Measurements from ENCODE around the gene SPDL1.

The SPDL1 gene, protein sequence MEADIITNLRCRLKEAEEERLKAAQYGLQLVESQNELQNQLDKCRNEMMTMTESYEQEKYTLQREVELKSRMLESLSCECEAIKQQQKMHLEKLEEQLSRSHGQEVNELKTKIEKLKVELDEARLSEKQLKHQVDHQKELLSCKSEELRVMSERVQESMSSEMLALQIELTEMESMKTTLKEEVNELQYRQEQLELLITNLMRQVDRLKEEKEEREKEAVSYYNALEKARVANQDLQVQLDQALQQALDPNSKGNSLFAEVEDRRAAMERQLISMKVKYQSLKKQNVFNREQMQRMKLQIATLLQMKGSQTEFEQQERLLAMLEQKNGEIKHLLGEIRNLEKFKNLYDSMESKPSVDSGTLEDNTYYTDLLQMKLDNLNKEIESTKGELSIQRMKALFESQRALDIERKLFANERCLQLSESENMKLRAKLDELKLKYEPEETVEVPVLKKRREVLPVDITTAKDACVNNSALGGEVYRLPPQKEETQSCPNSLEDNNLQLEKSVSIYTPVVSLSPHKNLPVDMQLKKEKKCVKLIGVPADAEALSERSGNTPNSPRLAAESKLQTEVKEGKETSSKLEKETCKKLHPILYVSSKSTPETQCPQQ

DNA sequence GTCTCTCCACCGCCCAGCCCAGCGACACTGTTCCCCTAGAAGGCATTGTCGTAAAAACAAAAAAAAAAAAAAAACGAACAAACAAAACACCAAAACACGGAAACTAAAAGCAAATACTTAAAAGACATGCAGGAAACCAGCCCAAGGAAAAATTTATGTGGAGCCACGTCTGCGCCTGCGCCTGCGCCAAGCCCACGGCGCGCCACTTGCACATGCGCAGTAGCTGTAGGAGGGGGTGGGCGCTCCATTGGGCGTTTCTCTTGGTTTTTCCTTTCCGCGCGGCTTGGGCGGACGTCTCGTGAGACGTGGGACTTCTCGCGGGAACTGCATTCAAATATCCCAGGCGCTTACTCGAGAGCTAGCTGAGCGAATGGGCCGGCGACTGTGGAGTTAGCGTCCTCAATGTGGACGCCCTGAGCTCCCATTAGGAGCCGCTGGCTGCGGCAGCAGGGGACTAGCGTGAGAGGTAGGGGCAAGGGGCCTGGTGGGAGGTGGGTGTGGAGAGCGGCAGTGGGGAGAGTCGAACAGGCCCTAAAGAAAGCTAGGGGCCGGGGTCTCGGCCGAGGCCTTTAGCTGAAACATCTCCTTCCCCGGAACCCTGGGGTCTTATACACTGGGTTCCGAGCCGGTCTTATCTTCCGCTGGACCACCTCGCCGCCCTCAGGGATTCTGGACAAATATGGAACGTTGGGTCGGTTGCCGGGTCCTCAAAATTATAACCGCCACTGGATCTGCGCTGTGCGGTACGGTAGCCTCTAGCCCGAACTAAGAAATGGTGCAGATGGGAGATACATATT lies at the start of gene SPDL1:
Gene SPDL1 (plus strand): TSS at position 350 of the 797 bp plus-strand sequence. CDS start 4,644 bp downstream, outside the sequence.
- peak; percentile 97 for DNase-seq (ENCODE audit: low spot score)

DNA sequence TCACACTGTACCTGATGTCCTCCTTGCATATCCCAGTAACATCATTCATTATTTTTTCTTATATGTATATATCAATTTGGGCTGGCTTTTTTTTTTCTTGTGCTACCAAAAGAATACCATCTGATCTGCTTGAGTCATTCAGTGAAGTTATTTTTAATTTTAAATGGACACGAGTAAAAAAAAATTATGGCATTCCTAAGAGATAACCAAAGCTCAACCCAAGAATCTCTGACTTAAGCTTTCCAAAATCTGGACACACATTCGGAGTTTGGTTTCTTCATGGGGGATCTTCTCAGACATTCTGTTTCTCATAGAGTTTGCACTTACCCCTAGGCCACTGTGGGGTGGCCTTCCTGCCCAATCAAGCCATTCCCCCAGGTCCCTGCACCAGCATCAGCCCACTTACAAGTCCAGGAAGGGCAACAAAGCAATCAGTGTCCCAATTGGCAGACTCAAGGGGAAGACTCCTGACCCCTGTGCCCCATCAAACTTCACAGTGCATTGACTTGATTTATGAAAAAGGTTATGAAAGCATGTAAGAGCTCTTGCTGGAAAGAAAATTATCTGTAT lies 49.2 kb upstream of the SPDL1 start:
- DNase-seq (ENCODE audit: low spot score) = no peak

DNA sequence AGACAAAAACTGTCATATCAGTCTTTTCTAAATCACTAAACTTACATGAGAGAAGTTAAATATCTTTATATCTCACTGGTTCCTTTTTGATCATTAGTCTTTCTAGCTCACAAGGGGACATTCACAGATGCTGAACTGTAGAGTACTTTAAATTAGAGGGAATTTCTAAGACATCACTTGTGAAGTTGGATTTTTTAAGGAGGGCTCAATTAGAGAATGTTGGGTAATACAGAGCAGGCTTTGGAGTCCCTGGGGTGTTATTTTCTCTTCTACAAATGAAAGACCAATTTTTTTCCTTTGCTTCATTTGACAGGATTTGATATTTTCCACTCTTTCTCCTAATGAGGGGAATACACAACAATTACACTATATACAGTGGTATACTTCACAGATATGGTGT lies 48.6 kb upstream of the SPDL1 start:
- DNase-seq (ENCODE audit: low spot score) = no peak

DNA sequence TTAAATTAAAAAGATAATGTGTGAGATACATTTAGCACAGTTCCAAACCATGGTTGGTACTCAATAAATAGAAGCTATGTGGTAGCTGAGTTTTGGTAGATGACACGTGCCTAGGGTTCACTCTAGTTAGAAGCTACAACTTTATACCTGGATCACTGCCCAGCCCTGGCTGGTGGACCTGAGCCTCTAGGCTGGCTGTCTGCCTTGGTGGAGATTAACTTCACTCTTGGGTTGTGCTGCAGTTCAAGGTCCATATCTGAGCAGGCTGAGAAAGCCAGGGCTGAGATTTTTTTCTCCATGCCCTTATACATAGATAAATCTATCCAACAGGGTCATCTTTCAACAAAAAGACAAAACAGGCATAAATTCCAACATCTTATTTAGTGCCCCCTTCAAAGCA lies 44.6 kb upstream of the SPDL1 start:
- DNase-seq (ENCODE audit: low spot score) = no peak

DNA sequence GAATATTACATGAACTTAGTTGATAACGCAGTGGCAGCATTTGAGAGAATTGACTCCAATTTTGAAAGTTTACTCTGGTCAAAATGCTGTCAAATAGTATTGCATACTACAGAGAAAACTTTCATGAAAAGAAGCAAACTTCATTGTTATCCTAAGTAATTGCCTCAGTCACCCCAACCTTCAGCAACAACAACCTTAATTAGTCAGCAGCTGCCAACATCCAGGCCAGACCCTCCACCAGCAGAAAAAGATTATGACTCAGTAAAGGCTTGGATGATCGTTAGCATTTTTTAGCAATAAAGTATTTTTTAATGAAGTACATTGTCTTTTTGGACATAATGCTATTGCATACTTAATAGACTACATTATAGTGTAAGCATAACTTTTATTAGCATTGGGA lies 40.8 kb upstream of the SPDL1 start:
- no peak for DNase-seq (ENCODE audit: low spot score)

DNA sequence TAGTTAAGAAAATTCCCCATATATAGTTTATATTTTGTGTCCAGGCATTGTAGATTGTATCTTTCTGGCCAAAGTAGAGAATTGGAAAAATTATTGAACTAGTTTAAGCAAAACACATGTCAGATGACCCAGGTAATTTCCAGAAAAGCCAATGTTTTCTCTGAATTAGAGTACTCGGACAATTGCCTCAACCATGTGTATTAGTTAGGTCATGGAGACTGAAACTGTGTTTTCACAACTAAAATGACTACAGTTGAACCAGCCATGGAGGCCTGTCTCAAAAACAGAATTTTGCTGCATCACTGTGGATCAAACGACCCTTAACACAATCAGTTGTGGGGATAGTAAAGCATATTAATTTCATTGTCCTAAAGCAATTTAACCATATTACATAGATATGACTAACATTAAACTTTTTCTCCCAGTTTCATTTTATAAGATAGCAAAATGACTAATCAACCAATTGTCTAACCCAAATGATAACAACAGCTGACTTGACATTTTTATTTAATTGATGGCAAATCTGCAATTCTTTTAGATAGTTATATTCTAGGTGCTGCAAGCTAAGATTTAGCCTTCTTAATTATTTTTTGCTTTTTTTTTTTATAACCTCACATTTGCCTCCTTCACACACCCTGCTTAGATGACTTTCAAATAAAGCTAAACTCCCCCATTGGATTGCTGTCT lies 39.2 kb upstream of the SPDL1 start:
- DNase-seq (ENCODE audit: low spot score) = no peak

DNA sequence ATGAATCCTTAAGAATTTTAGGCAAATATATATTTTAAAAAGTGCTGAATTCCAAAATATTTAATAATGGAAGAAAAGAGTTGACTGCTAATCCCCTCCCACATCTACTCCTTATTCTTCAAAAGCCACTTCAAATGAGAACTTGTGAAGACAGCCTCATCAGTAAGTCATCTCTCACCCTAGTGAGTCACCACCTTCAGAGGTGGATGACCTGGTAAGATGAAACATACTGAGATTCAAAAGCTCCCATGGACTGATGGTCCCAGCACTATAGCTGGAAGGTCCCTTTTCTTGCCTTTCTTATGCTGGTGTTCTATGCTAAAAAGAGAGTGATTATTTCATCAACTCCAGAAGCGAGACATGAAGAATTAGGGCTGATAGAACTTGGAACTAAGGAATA lies 37.8 kb upstream of the SPDL1 start:
- peak; percentile 72 for DNase-seq (ENCODE audit: low spot score)

DNA sequence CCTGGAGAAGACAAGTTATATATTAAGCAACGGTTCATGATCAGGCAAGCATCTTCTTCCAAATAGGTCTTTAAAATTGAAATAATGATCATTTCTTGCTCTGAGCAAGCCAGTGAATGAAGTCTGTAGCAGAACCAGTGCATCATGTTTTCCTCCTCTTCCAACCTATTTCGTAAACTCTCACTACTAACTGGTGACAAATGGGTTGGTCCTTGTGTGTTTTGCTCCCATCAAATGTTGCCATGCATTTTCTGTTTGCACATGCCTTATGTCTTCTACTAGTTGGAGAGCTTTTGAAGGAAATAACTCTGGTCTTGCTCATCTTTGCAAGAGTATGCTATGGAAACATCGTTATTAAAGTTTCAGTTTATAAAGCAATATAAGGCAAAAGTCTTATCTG lies 37.2 kb upstream of the SPDL1 start:
- DNase-seq (ENCODE audit: low spot score) = no peak

DNA sequence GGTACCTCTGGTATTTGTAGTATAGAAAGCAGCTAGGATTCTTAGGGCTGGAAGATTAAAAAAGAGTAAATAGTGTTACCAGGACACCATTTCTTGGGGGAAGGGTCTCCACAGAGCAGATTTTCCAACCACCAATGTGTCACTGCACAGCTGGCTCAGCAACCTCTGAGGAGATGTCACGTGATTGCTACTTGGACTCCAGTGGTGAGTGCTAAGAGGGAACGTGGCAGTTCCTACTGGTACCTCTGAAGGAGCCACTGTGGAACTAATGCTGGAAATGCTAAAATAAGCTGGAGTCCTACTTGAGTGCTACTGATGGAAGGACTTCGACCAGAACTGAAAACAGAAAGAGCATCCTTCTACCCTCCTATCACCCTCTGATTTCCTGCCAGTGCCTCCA lies 36.1 kb upstream of the SPDL1 start:
- DNase-seq (ENCODE audit: low spot score) = peak; percentile 17

DNA sequence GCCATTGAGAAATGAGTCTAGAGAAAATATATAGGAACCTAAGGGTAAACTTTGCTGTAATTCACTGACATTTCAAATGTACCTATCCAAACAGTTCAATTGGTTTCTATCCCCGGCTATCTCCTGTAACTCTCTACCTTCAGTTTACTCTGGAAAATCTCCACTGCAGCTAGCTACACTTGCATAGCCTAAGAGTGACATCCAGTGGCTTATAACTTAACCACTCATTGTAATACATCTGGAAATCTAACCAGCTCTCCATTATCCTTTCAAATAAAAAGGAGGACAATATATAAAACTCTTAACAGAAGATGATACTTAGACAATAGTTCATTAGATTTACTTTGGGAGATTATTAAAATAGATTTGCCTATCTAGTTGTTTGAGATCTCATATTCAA lies 35.3 kb upstream of the SPDL1 start:
- peak; percentile 50 for DNase-seq (ENCODE audit: low spot score)

DNA sequence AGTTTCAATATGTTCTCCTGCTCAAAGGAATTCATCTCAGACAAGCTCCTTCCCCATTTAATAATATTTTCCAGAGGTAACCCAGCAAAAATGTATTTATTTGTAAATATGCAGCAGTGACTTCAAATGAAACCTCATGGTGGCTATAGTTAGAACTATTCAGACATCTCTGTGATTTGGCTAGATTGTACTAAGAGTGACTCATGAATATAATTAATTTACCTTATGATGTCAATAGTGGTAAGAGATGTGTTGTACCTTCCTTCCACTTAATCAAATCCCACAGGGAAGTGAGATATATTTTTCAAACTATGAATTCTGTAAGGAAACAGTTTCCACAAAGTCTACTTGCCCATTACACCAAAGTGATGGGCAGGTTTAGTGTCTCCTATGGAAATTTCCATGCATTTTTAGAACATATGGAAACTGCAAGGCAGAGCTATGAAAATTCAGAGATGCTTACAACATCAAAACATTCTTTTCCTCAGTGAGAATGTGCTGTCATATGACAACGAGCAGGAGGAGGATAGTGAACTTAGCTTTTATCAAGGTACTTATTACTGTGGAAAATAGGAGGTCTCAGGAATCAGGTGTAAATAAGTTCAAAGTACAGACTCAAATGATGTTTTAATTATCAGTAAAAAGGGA lies 34.0 kb upstream of the SPDL1 start:
- DNase-seq (ENCODE audit: low spot score) = no peak

DNA sequence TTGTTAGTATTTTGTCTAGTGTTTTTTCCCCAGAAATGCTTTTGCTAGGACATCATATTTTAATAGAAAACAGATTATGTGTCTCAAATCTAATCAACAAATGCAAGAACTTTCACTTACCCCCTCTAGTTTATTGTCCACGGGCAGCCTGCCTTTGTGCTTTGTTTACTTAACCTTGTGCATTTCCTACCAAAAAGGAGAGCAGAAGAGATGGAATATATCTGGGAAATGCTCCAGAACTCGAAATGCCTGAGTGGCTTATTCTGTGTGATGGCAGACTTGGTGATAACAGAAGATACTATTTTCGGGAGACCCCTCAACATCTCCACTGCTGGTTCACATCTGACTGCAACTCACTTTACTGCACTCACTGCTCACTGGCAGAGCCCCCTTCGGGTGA lies 33.3 kb upstream of the SPDL1 start:
- DNase-seq (ENCODE audit: low spot score) = no peak

DNA sequence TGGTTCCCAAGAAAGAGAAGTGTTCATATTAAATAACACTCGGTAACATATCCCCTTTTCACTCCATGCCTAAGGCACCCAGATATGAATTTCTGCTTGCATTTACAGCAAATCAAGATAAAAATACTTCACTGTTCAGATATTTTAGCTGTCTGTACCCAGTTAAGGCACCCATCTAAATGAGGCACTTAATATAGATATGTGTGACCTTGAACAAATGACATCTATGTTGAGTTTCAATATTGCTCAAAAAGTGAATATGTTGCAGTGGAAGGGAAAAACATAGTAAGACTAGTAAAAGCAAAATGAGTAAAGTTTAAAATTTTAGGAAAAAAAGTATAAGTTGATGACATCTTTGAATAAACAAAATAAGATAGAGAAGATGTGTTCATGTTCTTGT lies 32.4 kb upstream of the SPDL1 start:
- no peak for DNase-seq (ENCODE audit: low spot score)

DNA sequence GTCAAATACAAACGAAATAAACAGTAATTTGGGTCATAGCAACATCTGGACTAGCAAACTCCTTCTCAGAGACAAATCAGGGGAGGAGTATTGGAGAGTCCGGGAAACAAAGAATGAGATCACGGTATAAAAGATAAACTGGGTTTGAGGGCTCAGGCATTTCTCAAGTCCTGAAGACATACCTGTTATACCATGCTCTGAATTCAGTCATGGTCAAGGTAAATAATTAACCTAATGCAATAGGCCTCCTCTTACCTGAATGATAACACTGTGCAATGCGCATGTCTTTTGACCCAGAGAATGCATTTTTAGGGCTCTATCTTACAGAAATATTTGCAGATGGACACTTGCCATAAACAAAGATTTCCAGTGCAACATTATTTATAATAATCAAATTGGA lies 31.9 kb upstream of the SPDL1 start:
- peak; percentile 32 for DNase-seq (ENCODE audit: low spot score)

DNA sequence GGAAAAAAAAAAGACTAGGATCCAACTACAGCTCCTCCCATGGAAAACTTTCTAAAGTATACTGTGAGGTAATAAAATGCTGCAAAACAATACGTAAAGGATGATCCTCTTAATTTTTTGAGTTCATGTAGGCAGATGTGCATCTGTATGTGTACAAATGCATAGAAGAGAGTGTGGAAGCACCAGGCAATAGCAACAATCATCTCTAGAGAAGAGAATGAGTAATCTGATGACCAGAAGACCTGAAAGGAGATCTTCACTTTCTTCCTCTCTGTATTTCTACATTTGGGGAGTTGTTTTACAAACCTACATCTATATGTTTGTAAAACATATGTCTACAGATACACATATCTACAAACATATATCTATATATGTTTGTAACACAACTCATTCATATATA lies 29.3 kb upstream of the SPDL1 start:
- DNase-seq (ENCODE audit: low spot score) = no peak

DNA sequence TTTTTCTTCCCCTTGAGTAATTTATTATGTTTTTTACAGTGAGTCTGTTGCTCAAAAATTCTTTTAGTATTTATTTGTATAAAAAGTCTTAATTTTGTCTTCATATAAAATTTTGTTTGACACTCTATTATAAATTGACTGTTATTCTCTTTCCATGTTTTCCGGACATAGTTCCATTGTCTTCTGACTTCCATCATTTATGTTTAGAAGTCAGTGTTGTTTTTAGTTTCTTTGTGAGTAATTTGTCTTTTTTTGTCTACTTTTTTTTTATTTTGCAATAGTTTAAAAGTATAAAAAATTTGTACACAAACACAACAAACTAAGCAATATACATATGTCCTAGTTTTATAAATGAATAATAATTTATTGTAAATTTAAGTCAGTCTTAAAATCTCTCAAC lies 25.7 kb upstream of the SPDL1 start:
- DNase-seq (ENCODE audit: low spot score) = no peak

DNA sequence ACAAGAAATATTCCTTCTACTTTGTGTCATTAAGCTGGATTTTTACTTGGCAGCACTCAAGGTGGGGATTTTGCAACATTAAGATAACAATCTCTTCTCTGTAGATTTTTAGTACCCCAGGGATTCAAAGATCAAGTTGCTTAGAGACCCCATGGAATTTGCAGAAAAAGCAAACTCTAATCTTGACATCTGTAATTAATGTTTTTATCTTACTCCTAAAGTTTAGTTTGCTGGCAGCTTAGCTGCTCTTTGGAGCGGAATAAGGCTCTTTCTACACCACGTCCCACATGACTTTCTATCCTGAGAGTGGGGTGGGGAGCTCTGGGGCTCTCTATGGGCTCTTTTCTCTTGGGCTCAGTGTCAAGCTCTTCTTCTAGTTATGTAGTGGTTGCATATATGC lies 21.7 kb upstream of the SPDL1 start:
- DNase-seq (ENCODE audit: low spot score) = no peak

DNA sequence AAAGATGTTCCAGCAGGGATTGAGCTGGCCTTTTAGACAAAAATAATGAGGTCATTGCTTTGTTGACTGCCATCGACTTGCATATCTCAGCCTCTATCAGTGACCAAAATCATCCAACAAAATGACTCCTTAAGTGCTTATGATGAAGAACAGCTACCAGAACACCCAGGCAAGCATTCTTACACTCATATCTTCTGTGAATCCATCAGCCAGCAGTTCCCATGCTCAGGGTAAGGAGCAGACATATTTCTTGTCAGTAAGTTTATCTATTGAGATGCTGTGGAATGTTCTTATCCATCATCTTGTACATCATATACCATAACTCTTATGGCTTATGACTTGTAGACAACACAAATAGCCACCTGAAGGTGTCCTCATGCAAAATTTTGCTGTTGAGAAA lies 20.2 kb upstream of the SPDL1 start:
- DNase-seq (ENCODE audit: low spot score) = no peak

DNA sequence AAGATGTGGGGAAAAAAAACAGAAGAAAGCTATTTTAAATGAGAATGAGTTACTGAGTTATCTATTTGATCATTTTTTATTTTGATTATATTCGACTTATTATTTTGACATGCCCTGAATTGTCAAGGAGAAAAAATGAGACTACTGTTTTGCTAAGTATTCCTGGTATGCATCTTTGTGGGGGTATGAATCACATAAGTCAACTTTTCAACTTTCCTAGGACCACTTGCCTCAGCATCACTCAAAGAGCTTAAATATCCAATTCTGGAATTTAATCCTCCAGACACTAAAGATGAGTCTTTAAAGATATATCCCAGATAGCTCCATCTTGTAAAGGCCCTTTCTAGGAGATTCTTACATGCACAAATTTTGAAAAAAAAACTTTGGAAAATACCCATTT lies 17.4 kb upstream of the SPDL1 start:
- no peak for DNase-seq (ENCODE audit: low spot score)

DNA sequence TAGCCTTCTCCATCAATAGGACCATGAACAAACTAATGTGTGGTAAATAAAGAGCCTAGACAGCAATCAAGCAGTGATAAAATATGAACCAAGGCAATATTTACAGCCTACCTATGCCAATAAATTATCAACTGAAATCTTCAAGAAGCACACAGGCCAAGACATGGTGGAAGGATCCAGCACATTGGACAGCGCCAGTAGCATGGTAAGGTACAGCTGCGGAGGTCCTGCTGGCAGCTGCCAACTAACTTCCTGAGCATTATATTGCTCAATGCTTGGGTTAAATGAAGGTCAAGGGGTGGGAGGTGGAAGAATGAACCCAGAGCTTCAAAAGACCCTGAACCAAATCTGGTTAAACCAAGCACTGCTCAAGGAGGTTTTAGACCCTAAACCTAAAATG lies 16.5 kb upstream of the SPDL1 start:
- no peak for DNase-seq (ENCODE audit: low spot score)

DNA sequence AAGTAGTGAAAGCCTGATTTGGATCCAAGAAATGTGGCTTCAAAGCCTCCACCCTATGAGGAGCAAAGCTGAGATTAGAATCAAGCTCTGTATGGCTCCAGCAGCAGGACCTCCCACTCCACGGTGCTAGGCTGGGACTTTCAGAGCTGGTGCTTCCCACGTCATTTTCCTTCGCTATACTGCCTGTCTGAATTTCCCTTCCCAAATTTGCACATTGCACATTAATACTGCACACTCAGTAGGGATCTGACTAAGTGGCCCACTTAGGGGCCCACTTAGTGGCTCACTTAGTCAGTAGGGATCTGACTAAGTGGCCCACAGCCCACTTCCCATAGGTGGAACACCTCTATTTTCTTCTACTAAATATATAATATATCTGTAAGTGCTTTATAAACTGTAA lies 14.1 kb upstream of the SPDL1 start:
- no peak for DNase-seq (ENCODE audit: low spot score)

DNA sequence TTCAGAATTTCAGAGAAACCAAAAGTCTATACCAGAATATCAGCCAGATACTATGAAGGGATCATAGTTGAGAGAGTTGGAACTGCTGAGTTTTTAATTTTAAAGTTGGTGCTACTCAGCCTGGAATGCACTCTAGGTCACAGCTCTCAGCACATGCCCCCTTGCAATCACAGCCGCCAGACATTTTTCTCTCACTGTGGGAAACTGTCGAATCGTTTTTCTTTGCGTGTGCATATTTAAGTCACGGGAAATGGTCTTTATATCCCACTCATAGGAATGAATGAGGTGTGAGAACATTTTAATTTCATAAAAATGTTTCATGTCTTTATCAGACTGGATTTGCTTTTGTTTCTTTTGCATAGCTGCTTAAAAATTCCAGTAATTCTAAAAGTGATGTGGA lies 12.2 kb upstream of the SPDL1 start:
- DNase-seq (ENCODE audit: low spot score) = no peak
